Occipital lobe (tissue), 2 donors: ENCODE measurements around the gene LRCH2. TPM values are rescaled to one million over a fixed set of nuclear protein-coding genes. Genes with fewer than 3 reads are reported as not detected.

ENCODE experiments used
- DNase-seq: peaks from one replicate; lab custom pipeline; 2025; lab: John Stamatoyannopoulos, UW
- total RNA-seq: library from RNA; depleted of rRNA; stranded (reverse); fragments of >200 nt; gene quantifications from one replicate; pipeline ENCODE4 v1.2.3, GENCODE V29; 2014

The LRCH2 gene
- total RNA-seq, 1 donor from 2014 or later: 58.2 TPM

DNA sequence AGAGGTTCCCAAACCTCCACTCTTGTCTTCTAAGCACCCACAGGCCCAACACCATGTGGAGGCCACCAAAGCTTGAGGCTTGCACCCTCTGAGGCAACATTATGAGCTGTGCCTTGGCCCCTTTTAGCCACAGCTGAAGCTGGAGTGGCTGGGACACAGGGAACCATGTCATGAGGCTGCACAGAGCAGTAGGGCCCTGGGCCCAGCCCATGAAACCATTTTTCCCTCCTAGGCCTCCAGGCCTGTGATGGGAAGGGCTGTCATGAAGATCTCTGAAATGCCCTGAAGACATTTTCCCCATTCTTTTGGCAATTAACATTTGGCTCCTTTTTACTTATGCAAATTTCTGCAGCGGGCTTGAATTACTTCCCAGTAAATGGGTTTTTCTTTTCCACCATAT, 29.9 kb downstream of the LRCH2 start:
- DNase-seq: no peak

DNA sequence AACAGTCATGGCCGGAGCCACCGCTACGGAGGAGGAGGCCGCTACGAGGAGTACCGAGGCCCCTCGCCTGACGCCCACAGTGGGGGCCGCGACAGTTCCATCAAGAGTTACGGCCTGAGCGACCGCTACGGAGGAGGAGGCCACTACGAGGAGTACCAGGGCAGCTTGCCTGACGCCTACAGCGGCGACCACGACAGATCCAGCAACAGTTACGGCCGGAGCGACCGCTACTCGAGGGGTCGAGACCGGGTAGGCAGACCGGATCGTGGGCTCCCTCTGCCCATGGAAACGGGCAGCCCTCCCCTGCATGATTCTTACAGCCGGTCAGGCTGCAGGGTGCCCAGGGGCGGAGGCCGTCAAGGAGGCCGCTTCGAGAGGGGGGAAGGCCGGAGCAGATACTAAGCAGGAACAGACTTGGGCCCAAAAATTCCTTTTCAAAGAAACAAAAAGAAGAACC, 41.6 kb downstream of the LRCH2 start:
- no peak for DNase-seq

- DNase-seq: no peak
Observed at GRCh38 chrX:115191490-115192243, 42.2 kb downstream of the LRCH2 start.

GRCh38 chrX:115190636-115191489, 43.0 kb downstream of the LRCH2 start:
- DNase-seq: no peak

DNA sequence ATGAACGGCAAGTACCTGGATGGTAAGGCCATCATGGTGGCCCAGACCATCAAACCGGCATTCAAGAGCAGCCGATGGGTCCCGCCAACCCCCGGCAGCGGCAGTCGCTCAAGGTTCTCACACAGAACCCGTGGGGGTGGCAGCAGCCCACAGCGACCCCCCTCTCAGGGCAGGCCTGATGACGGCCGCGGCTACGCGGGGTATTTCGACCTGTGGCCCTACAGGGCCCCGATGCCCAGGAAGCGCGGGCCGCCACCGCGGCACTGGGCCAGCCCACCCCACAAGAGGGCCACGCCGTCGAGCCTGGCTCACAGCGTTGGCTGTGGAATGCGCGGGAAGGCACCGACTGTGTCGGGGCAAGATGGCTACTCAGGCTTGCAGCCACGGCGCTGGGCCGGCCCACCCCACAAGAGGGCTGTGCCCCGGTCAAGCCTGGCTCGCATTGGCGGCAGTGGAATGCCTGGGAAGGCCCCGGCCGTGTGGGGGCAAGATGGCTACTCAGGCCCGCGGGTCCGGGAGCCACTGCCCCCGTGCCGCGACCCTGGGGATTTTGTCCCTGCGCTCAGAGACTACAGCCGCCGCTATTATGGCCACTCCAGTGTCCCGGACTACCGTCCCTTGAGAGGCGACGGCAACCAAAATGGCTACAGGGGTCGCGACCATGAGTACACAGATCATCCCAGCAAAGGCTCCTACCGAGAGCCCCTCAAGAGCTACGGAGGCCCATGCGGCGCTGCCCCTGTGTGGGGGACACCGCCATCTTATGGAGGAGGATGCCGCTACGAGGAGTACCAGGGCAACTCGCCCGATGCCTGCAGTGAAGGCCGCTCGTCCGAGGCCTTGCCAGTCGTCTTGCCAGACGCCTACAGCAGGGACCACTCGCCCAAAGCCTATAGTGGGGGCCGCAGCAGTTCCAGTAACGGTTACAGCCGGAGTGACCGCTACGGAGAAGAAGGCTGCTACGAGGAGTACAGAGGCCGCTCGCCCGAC, 44.0 kb downstream of the LRCH2 start:
- DNase-seq: no peak

GRCh38 chrX:115189110-115189509, 44.8 kb downstream of the LRCH2 start, which contains the start of gene RBMXL3:
TSS of gene RBMXL3 (plus strand) at chrX:115189410. CDS start at chrX:115189442, 32 bp downstream.
- no peak for DNase-seq

DNA sequence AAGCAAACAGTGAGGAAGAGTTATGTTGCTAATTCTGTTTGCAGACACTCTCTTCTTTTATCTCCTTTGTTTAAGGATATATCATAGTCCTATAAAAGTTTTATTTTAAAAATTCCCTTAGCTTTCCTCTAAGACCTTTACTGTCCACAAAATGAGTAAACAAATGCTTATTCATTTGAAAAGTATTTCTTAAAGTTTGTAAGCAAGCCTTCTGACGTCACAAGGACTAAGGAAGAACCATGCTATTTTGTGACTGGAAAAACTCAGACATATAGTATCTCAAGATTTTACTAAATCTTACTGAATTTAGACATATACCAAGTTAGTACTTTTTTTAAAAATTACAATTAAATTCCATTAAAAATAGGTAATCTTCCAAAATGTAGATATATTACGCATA, 49.9 kb downstream of the LRCH2 start:
- no peak for DNase-seq

DNA sequence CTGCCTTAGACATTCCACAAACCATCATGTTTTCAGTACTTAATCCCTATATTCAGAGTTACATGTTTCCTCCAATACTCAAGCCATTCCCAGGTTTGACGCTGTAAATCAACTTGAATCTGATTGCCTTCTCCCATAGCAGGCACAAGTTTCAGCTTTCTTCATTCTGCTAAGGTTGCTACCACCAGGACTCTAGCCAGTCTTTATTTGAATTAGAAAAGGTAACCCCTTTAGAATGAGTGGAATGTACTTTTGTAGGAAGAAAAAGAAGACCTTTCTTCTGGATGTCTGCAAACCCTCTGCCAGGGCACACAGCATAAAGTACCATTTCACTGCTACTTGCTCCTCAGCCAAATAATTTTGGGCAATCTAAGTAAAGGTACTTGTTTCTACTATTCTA, 55.4 kb downstream of the LRCH2 start:
- DNase-seq: no peak

DNA sequence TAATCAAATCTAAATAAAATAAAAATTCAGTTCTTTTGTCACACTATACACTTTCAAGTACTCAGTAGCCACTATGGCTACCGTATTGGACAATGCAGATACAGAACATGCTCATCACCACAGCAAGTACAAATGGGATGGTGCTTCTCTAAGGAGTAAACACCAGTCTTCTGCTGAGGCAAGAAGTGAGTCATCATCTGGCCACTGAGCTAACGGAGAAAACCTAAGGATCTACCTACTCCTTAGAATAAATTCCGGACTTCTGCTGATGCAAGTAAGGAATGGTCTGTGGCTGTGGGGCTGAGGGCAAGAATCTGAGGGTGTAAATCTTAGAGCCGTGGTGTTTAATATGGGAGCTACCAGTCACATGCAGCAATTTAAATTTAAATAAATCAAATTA, 56.0 kb downstream of the LRCH2 start:
- no peak for DNase-seq

GRCh38 chrX:115174548-115174947, 59.3 kb downstream of the LRCH2 start:
- no peak for DNase-seq

- no peak for DNase-seq
Observed at GRCh38 chrX:115173181-115173580, 60.7 kb downstream of the LRCH2 start.

GRCh38 chrX:115147220-115147619, 86.7 kb downstream of the LRCH2 start:
- no peak for DNase-seq

GRCh38 chrX:115142057-115142456, 91.8 kb downstream of the LRCH2 start:
- no peak for DNase-seq

GRCh38 chrX:115138040-115138439, 95.9 kb downstream of the LRCH2 start:
- DNase-seq: no peak

GRCh38 chrX:115134382-115134781, 99.5 kb downstream of the LRCH2 start:
- DNase-seq: no peak

DNA sequence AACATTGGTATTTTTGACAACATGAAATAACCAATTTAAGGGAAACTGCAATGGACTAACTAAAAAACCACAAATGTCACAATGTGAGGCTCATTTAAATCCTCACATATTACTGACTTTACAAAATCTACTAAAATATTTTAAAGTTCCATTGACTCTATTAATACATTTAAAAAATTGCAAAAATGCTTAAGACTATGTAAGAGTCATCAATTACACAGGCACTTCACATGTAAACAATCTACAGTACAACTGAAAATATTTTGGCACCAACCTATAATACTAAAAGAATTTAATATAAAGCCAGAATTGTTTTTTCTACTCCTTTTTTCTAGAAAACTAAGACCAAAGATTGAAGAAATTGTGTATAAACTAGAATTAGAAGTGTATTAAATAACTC, 121.5 kb downstream of the LRCH2 start:
- no peak for DNase-seq

- DNase-seq: no peak
Observed at GRCh38 chrX:115098897-115099296, 135.0 kb downstream of the LRCH2 start.

GRCh38 chrX:115093191-115093590, 140.7 kb downstream of the LRCH2 start:
- no peak for DNase-seq

DNA sequence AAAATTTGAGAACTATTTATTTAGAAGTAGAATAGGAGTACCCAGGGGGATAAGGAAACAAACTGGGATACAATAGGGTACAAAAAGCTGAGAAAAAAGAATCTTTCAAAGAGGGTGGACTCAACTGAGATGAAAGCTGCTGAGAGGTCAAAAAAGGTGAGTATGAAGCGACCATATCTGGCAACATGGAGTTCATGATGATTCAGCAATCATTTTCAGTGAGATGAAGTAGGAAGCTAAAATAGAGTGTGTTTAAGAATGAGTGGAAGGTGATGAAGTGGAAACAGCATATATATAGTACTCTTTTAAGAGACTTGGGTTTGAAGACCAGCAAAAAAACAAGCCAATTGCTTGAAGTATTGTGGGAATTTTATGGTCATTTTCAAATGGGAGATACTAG, 144.5 kb downstream of the LRCH2 start:
- no peak for DNase-seq

DNA sequence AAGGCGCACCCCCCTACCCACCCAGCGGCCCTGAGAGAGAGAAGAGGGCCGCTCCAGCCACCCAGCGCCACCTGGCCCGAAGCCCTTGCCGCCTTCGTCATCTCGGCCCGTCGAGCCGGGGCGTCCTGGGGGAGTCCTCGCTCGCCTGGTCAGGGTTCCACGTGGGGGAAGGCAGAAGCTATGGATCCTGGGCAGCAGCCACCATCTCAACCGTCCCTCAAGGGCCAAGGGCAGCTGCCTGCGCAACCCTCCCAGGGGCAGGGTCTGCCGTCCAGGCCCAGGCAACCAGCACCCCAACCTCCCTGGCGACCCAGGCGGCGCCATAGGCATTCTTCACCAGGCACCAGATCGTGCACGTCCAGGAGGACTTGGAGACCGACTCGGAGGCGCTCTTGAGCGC, 165.0 kb downstream of the LRCH2 start:
- DNase-seq: no peak

DNA sequence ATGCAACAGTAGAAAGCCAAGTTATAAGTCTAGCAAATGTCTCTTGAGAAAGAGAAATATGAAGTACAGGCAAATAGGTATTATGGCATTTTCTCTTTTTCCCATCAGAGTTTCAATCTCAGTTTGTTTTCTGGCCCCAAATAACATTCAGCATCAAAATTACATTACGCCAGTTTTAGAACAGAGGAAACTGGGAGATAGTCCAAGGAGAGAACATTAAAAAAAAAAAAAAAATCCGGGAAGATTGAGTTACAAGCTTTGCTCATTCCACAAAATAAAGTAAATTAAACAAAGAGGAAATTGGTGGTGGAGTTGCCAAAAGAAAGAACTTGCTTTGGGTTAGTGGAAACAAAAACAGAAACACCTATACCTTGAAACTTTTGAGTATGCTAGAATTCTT, 166.1 kb downstream of the LRCH2 start:
- no peak for DNase-seq
